AG04450 (cell line): Measurements from ENCODE around the gene LCN12. TPM values are rescaled to one million over a fixed set of nuclear protein-coding genes. Genes with fewer than 3 reads are reported as not detected.

ENCODE experiments used
- CTCF ChIA-PET: fragments of 300-600, 350-600 bp; formaldehyde crosslinking; extraction: SDS; loops from one replicate; lab custom pipeline; 2022; ENCODE audit warnings: antibody characterized with exemption, inconsistent platforms; lab: Charles Lee
- POLR2A ChIA-PET: fragments of 350-600 bp; formaldehyde crosslinking; extraction: SDS; loops from one replicate; lab custom pipeline; 2021; ENCODE audit warnings: antibody characterized with exemption, inconsistent platforms; lab: Yijun Ruan, JAX
- DNase-seq: peaks from one replicate; pipeline ENCODE4 v3.0.0-alpha.2; 2011; ENCODE audit warnings: low read depth, low spot score
- H3K27ac ChIP-seq: one replicate; pipeline ENCODE4 v1.5.1; 2012; ENCODE audit warnings: low read depth, low read length, control low read depth
- H3K27me3 ChIP-seq: one replicate; pipeline ENCODE4 v1.6.0; 2012; ENCODE audit warnings: low read length; ENCODE audit not compliant: control insufficient read depth, insufficient read depth
- H3K4me3 ChIP-seq: 2 replicates; pipeline ENCODE4 v1.5.1; 2011; ENCODE audit warnings: mild to moderate bottlenecking, low read depth, low read length, control low read depth
- H3K9me3 ChIP-seq: 2 replicates; pipeline ENCODE4 v1.5.1; 2012; ENCODE audit warnings: low read length; ENCODE audit not compliant: control insufficient read depth, insufficient read depth
- polyA plus RNA-seq: library from polyadenylated mRNA; depleted of rRNA; stranded (reverse); fragments of >200 nt; gene quantifications from 2 replicates; pipeline ENCODE4 v1.2.3, GENCODE V29; 2011
- TF ChIP-seq, protein P1 (sequence below): IDR thresholded peaks from 2 replicates; pipeline ENCODE4 v1.5.1; 2011; ENCODE audit warnings: low read depth, low read length, control low read depth, inconsistent platforms

LCN12 gene
- polyA plus RNA-seq, 1 experiment = not detected

DNA sequence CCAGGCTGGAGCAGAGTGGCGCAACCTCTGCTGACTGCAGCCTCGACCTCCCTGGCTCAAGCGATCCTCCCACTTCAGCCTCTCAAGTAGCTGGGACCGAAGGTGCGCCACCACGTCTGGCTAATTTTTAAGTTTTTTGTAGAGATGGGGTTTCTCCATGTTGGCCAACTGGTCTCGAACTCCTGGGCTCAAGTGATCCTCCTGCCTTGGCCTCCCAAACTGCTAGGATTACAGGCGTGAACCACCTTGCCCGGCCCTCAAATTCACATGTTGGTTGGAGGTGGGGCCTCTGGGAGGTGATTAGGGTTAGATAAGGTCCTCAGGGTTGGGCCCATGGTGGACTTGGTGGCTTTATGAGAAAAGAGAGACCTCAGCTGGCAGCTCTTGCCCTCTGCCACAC lies 10.1 kb downstream of the LCN12 start:
- Histone ChIP-seq H3K27ac (no peak overlapping the region), H3K4me3 (no peak overlapping the region), H3K27me3 (peaks cover 22% of the 10 kb centered on the region), H3K9me3 (no peaks in the 10 kb centered on the region; the same call in 1 of the 2 replicates)
- POLR2A ChIA-PET = no interaction called here
- DNase-seq = no peak
- TF ChIP-seq, protein P1, sequence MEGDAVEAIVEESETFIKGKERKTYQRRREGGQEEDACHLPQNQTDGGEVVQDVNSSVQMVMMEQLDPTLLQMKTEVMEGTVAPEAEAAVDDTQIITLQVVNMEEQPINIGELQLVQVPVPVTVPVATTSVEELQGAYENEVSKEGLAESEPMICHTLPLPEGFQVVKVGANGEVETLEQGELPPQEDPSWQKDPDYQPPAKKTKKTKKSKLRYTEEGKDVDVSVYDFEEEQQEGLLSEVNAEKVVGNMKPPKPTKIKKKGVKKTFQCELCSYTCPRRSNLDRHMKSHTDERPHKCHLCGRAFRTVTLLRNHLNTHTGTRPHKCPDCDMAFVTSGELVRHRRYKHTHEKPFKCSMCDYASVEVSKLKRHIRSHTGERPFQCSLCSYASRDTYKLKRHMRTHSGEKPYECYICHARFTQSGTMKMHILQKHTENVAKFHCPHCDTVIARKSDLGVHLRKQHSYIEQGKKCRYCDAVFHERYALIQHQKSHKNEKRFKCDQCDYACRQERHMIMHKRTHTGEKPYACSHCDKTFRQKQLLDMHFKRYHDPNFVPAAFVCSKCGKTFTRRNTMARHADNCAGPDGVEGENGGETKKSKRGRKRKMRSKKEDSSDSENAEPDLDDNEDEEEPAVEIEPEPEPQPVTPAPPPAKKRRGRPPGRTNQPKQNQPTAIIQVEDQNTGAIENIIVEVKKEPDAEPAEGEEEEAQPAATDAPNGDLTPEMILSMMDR = no peak
- CTCF ChIA-PET = interaction anchor here (1.4 kb wide), 1 partner anchor 14 kb away, joined by 3 read pairs; no protein-coding TSS in a partner anchor

DNA sequence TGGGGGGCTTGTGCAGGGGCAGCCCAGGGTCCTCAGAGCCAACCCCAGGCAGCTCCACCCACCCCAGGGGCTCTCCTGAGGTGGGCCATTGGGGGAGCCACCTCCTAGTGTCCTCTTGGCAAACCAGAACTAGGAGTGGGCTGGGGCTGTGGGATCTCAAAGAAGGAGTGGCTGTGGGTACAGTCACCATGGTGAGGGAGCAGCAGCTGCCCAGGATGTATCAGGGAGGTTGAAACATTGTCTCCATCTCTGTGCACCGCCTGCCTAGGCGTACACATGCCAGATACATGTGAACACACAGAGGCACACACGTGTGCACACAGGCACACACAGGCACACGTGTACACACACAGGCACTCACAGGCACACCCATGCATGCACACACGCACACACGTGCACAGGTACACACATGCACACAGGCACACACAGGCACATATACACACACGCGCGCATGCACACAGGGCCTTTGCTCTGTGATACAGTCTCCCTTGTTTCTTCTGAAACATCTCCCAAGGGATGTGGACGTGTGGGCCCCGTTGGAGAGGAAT lies 10.7 kb downstream of the LCN12 start:
- peaks cover 22% of the 10 kb centered on the region for H3K27me3 ChIP-seq
- TF ChIP-seq, protein P1 = no peak
- no peaks in the 10 kb centered on the region; the same call in 1 of the 2 replicates for H3K9me3 ChIP-seq
- H3K27ac ChIP-seq = no peak overlapping the region
- no peak for DNase-seq
- ChIA-PET POLR2A (no interaction called here), CTCF (interaction anchor here (1.4 kb wide), 1 partner anchor 15 kb away, joined by 3 read pairs; no protein-coding TSS in a partner anchor)
- H3K4me3 ChIP-seq = no peak overlapping the region

DNA sequence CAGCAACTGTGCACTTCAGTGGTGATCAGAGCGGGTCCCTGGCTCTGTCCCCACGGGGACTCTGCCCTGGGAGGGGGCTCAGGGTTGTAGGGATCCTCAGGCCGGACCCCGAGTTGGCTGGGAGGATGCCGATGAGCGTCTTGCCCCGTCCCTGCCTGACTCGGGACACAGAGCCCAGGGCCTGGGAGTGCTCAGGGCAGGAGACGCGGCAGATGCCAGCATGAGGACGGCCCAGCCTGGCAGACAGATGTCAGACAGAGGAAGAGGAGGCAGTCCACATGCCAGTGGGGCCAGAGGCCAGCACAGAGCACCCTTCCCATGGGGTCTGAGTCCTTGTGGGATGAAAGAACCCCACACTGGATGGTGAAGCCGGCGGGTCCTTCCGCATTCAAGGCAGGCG lies 11.3 kb downstream of the LCN12 start:
- ChIA-PET CTCF (no interaction called here), POLR2A (no interaction called here)
- H3K9me3 ChIP-seq = no peaks in the 10 kb centered on the region; the same call in 1 of the 2 replicates
- TF ChIP-seq, protein P1 = no peak
- no peak for DNase-seq
- peaks cover 19% of the 10 kb centered on the region for H3K27me3 ChIP-seq
- H3K27ac ChIP-seq = no peak overlapping the region
- H3K4me3 ChIP-seq = no peak overlapping the region

DNA sequence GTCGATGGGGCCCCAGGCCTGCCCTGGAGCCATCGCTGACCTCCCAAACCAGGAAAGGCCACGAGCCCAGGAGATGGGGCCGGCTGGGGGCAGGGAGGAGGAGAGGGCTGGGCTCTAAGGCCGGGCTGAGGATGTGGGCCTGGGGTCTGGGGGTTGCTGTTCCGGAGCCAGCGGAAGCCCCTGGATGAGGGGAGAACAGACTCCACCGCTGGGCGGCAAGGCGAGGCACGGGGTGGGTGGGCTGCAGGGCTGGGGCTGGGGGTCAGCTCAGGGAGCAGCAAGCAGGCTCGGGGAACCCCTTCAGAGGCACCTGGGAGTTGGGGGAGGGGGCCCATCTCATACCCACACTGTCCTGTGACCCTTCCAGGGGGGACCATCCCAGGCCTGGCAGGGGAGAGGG lies 11.7 kb downstream of the LCN12 start:
- H3K27ac ChIP-seq = no peak overlapping the region
- no peak for DNase-seq
- no peaks in the 10 kb centered on the region; the same call in 1 of the 2 replicates for H3K9me3 ChIP-seq
- TF ChIP-seq, protein P1 = no peak
- H3K27me3 ChIP-seq = peaks cover 19% of the 10 kb centered on the region
- no peak overlapping the region for H3K4me3 ChIP-seq
- CTCF ChIA-PET = no interaction called here
- POLR2A ChIA-PET = no interaction called here

DNA sequence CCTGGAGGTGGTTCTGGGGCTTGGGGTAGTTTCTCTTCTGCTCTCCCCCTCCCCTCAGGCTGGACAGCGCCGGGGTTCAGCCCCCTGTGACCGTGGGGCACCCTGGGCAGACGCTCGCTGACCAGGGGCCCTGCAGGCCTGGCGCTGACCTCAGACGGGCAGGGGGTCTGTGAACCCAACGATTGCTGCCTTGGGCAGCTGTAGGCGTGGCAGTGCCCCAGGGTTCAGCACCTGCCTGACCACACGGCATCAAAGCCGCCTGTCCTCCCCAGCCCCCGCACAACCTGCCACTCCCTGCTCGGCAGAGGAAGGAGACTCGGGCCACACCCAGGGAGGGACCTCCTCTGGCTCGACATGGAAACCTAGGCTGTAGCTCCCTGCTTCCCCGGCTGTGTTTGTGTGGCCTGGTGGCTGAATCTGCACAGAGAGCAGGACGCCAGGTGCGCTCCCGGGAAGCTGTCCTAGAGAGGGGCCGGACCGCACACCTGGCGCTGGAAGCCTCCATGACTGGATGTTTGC lies 12.2 kb downstream of the LCN12 start:
- ChIA-PET CTCF (no interaction called here), POLR2A (no interaction called here)
- Histone ChIP-seq H3K9me3 (no peaks in the 10 kb centered on the region; the same call in 1 of the 2 replicates), H3K27me3 (peaks cover 19% of the 10 kb centered on the region), H3K27ac (no peak overlapping the region), H3K4me3 (no peak overlapping the region)
- TF ChIP-seq, protein P1 = no peak
- no peak for DNase-seq
